ENCODE measurements around the gene CBLN3.
A peak's percentile ranks its signal among the peaks of the same experiment; 100 is the strongest.
"Not testable (repeated sequence)": the region's sequence is repeated elsewhere in the genome, so short reads cannot be mapped to it uniquely, and the experiment has no call there.

Gene CBLN3

DNA sequence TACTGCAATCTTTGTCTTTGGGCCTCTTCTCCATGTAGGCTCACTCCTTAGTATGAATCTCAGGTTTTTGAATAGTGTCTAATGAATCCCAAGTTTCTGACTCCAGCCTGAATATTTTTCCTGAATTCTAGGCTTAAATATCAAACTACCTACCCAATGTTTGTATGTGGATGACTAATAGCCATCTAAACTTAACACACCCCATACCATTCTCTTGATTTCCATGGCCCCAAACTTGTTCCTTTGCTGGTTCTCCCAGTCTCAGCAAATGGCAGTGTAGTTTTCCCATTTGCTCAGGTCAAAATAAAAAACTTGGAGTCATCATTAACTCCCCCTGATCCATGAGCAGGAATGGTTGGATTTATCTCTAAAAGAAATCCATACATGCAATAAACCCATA is 31.9 kb upstream of the CBLN3 start:
- peaks cover 0 to 32% (median 21%) of the 10 kb centered on the region in 10 experiments; a peak in 15 of 20 replicates for H3K4me1 ChIP-seq
- H3K4me2 ChIP-seq, result no peak overlapping the region
- no peak overlapping the region for H3K4me3 ChIP-seq
- TF ChIP-seq Cebpa-rat (IDR thresholded peaks at IDR 0.05), result no peak
- no peak overlapping the region for H3K27ac ChIP-seq
- no peak overlapping the region for H3K9ac ChIP-seq
- no peaks in the 10 kb centered on the region for H4K20me1 ChIP-seq
- H3K27me3 ChIP-seq, result no peaks in the 10 kb centered on the region
- H3K36me3 ChIP-seq, result peaks cover 0 to 3% (median 0%) of the 10 kb centered on the region in 11 experiments; a peak in 1 of 22 replicates
- peaks cover 0 to 7% (median 3%) of the 10 kb centered on the region in 11 experiments; a peak in 6 of 22 replicates for H3K9me3 ChIP-seq (replicated peaks in 1 of 11)

DNA sequence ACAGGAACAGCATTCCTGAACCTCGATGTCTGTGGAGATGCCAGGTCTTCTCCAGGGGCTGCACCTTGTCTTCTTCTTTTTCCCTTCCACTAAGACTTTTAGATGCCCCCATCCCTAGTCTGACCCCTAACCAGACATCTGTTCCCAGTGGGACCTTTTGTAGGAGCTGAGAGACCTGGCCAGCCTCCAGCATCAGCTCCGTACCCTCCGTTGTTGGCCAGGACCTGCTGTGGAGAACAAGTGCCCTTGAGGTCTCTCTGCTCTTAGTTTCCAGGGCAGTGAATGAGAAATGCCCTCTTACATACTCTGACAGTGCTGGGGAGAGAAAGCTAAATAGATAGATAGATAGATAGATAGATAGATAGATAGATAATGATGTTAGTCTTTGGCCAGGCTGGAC is 29.9 kb upstream of the CBLN3 start:
- H3K9me3 ChIP-seq (replicated peaks in 1 of 11), result peaks cover 7 to 19% (median 15%) of the 10 kb centered on the region in 11 experiments
- peak overlapping the region in 8 of 11 experiments; percentile 34 to 70 (median 58); a peak in 11 of 22 replicates for H3K4me2 ChIP-seq
- H4K20me1 ChIP-seq, result no peaks in the 10 kb centered on the region
- TF ChIP-seq Cebpa-rat (IDR thresholded peaks at IDR 0.05), result no peak
- H3K9ac ChIP-seq, result no peak overlapping the region
- H3K4me1 ChIP-seq, result peaks cover 0 to 32% (median 21%) of the 10 kb centered on the region in 10 experiments; a peak in 15 of 20 replicates
- no peak overlapping the region for H3K27ac ChIP-seq
- no peaks in the 10 kb centered on the region for H3K27me3 ChIP-seq
- H3K36me3 ChIP-seq, result peaks cover 0 to 7% (median 0%) of the 10 kb centered on the region in 11 experiments; a peak in 5 of 22 replicates
- H3K4me3 ChIP-seq, result no peak overlapping the region

DNA sequence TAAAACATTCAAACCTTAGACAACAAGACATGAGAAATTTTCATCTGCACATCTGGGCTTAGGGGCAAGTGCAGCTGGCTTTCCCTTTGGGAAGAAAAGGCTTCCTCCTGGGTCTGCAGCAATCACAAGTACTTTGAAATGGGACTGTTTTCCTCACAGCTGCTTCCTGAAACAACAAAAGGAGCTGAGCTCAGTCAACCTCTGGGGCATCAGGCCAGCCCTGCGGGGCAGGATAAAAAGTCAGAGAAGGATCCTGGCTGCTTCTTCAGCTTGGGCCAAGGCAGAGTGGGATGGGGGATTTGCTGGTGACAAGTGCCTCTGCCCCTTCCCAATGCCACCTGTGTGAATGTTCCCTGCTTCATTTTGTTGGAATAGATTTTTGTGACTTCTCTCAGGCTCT is 29.3 kb upstream of the CBLN3 start:
- H3K4me2 ChIP-seq, result peak overlapping the region in 10 of 11 experiments; percentile 9 to 70 (median 54); a peak in 16 of 22 replicates
- peaks cover 0 to 10% (median 3%) of the 10 kb centered on the region in 11 experiments; a peak in 6 of 22 replicates for H3K36me3 ChIP-seq
- peaks cover 0 to 29% (median 21%) of the 10 kb centered on the region in 10 experiments; a peak in 15 of 20 replicates for H3K4me1 ChIP-seq
- H3K27me3 ChIP-seq, result no peaks in the 10 kb centered on the region
- no peak for TF ChIP-seq Cebpa-rat (IDR thresholded peaks at IDR 0.05)
- H3K4me3 ChIP-seq, result no peak overlapping the region
- H3K9ac ChIP-seq, result no peak overlapping the region
- peaks cover 13 to 25% (median 20%) of the 10 kb centered on the region in 11 experiments for H3K9me3 ChIP-seq (replicated peaks in 1 of 11)
- H4K20me1 ChIP-seq, result no peaks in the 10 kb centered on the region
- H3K27ac ChIP-seq, result no peak overlapping the region

DNA sequence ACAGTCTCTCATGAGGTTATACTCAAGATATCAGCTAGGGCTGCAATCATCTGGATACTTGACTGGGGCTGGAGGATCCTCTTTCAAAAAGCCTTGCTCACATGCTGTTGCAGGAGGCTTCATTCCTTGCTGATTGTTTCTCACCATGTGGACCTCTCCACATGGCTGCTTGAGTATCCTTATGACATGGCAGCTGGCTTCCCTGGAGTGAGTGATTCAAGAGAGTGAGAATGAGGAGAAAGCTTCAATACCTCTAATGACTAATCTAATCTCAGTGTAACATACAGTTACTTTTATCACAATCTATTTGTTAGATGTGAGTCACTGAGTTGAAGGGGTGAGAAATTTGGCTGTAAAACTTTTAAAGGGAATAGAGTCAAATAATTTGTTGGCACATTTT is 27.5 kb upstream of the CBLN3 start:
- Histone ChIP-seq H3K27ac (no peak overlapping the region), H3K27me3 (no peaks in the 10 kb centered on the region), H3K4me2 (peak overlapping the region in 1 of 11 experiments; percentile 52; a peak in 1 of 22 replicates), H3K4me1 (peaks cover 0 to 27% (median 21%) of the 10 kb centered on the region in 10 experiments; a peak in 15 of 20 replicates), H3K9me3 (replicated peaks in 1 of 11) (peaks cover 23 to 40% (median 31%) of the 10 kb centered on the region in 11 experiments), H3K4me3 (no peak overlapping the region), H3K9ac (no peak overlapping the region), H4K20me1 (no peaks in the 10 kb centered on the region), H3K36me3 (peaks cover 0 to 17% (median 5%) of the 10 kb centered on the region in 11 experiments; a peak in 7 of 22 replicates)
- TF ChIP-seq Cebpa-rat (IDR thresholded peaks at IDR 0.05), result no peak

DNA sequence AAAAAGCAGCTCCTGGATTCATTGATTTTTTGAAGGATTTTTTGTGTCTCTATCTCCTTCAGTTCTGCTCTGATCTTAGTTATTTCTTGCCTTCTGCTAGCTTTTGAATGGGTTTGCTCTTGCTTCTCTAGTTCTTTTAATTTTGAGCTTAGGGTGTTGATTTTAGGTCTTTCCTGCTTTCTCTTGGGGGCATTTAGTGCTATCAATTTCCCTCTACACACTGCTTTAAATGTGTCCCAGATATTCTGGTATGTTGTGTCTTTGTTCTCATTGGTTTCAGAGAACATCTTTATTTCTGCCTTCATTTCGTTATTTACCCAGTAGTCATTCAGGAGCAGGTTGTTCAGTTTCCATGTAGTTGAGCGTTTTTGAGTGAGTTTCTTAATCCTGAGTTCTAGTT is 21.4 kb upstream of the CBLN3 start:
- peaks cover 31 to 43% (median 34%) of the 10 kb centered on the region in 11 experiments for H3K9me3 ChIP-seq (replicated peaks in 1 of 11)
- not testable (repeated sequence) for H4K20me1 ChIP-seq, H3K27ac ChIP-seq, H3K27me3 ChIP-seq, H3K9ac ChIP-seq, H3K4me2 ChIP-seq, H3K4me1 ChIP-seq, H3K4me3 ChIP-seq
- H3K36me3 ChIP-seq, result peaks cover 0 to 17% (median 5%) of the 10 kb centered on the region in 11 experiments; a peak in 6 of 22 replicates

DNA sequence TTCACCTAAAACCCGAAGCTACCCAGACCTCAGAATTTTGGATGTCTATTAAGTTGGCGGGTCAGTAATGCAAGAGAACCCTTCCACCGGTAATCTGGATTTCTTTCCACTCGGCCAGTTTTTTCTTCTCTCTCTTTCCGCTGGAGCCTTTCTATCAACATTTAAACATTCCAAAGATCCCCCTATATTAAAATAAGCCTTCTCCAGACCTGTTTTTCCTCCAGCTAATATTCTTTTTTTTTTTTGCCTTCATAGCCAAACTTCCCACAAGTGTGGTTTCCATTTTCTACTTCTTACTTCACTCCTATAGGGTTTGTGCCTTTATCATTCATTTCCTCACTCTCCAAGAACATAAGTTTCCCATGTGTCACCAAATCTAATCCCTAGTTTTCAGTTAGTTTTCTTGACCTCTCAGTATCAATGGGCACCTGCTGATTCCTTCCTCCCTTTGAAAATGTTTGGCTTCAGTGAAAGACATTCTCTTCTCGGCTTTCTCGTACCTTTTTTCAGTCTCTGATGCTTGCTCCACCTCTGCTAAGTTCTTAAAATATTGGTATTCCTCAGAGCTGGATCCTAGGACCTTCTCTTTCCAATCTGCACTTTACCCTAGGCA is 13.7 kb upstream of the CBLN3 start:
- Histone ChIP-seq H3K27ac (peak overlapping the region; percentile 88 to 99 (median 95)), H3K9me3 (replicated peaks in 1 of 11) (peaks cover 19 to 32% (median 22%) of the 10 kb centered on the region in 11 experiments), H3K4me1 (peaks cover 36 to 59% (median 53%) of the 10 kb centered on the region in 10 experiments), H3K27me3 (no peaks in the 10 kb centered on the region), H3K4me2 (peak overlapping the region; percentile 70 to 99 (median 93)), H3K4me3 (peak overlapping the region; percentile 70 to 85 (median 74)), H4K20me1 (peaks cover 0 to 22% (median 7%) of the 10 kb centered on the region in 11 experiments; a peak in 7 of 22 replicates), H3K36me3 (peaks cover 29 to 44% (median 34%) of the 10 kb centered on the region in 11 experiments), H3K9ac (peak overlapping the region; percentile 88 to 97 (median 91))
- TF ChIP-seq Cebpa-rat (IDR thresholded peaks at IDR 0.05), result no peak

DNA sequence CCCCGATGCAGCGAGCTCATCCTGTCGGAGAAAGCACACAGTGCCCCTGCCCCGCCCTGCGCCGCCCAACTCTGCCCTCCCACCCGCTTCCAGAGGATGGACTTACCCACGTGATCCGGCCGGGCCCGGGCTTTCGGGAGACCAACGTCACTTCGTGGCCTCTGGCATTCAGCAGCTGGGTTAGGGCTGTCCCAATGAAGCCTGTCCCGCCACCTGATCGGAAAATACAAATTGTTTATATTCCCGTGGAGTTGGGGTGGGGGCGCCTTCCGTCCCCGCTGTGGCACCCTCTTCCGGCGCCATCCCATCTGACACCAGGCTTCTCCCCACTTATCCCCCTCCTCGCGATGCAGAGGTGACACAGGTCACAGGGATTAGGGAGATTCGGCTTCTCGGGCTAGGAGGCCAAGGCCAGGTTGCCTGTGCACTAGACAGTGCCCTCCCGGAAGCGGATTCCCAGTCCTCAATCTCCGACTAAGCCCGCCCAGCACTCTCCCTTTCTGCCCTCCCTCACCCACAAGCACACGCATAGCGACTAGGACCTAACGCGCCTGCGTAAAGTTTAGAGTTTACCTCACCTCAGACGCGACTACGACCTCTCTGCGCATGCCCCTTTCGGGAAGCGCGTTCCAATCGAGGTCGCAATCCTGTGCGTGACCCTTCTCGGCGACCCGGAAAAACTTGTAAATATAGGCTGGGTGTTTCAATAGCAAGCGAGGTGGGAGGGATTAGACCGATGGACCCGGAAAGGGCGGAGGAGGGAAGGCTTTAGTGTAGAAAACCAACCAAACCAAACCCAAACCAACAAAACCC is 13.0 kb upstream of the CBLN3 start, which contains the start of gene SDR39U1:
Gene SDR39U1, minus strand, starts transcription at position 537 of the 813 bp plus-strand sequence. Its CDS starts 7 bp downstream, at position 530.
- TF ChIP-seq Cebpa-rat (IDR thresholded peaks at IDR 0.05), result peak in 1 of 11 experiments; percentile 28; a peak in 1 of 22 replicates
- H3K27ac ChIP-seq, result peak within 1 kb of the TSS; percentile 88 to 99 (median 95)
- peak within 1 kb of the TSS; percentile 91 to 99 (median 96) for H3K4me2 ChIP-seq
- no peaks in the 10 kb centered on the region for H3K27me3 ChIP-seq
- H3K9me3 ChIP-seq (replicated peaks in 1 of 11), result peaks cover 19 to 32% (median 22%) of the 10 kb centered on the region in 11 experiments
- peak within 1 kb of the TSS; percentile 88 to 97 (median 91) for H3K9ac ChIP-seq
- H4K20me1 ChIP-seq, result peaks cover 0 to 26% (median 7%) of the 10 kb centered on the region in 11 experiments; a peak in 7 of 22 replicates
- H3K4me3 ChIP-seq, result peak within 1 kb of the TSS; percentile 70 to 85 (median 74)
- peaks cover 43 to 66% (median 60%) of the 10 kb centered on the region in 10 experiments for H3K4me1 ChIP-seq
- H3K36me3 ChIP-seq, result peaks cover 33 to 51% (median 41%) of the 10 kb centered on the region in 11 experiments

DNA sequence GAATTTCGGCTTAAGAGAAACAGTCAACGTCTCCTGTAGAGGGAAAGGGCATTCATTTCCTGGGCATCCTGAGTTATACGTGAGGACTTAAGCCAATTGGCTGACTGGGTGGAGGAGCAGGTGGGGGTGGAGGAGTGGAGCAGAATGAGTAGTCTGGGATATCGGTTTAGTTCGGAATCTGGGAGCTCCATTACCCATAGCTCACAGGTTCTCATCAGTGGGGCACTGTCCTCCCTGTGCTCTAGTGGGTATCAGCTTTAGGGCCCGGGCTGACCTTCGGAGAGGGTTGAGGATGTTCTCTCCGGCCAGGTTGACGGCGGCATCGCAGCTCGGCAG is 12.4 kb upstream of the CBLN3 start:
- Histone ChIP-seq H3K4me3 (peak overlapping the region; percentile 70 to 85 (median 74)), H3K9me3 (replicated peaks in 1 of 11) (peaks cover 19 to 29% (median 22%) of the 10 kb centered on the region in 11 experiments), H3K27me3 (no peaks in the 10 kb centered on the region), H3K36me3 (peaks cover 33 to 57% (median 42%) of the 10 kb centered on the region in 11 experiments), H3K27ac (peak overlapping the region; percentile 88 to 99 (median 95); a peak in 21 of 22 replicates), H3K4me2 (peak overlapping the region; percentile 91 to 99 (median 96)), H4K20me1 (peaks cover 0 to 26% (median 7%) of the 10 kb centered on the region in 11 experiments; a peak in 7 of 22 replicates), H3K4me1 (peaks cover 49 to 72% (median 66%) of the 10 kb centered on the region in 10 experiments), H3K9ac (peak overlapping the region; percentile 88 to 97 (median 91); a peak in 21 of 22 replicates)
- TF ChIP-seq Cebpa-rat (IDR thresholded peaks at IDR 0.05), result no peak

Measured in BLaER1 treated with 17β-estradiol and CSF1 and Interleukin-3, amounts not matched to agents 10 nM and 100 nM (cell line).